Measurements from ENCODE around the gene OR52K2. TPM values are rescaled to one million over a fixed set of nuclear protein-coding genes. Genes with fewer than 3 reads are reported as not detected.
"Not testable (repeated sequence)": the region's sequence is repeated elsewhere in the genome, so short reads cannot be mapped to it uniquely, and the experiment has no call there.

The OR52K2 gene
- total RNA-seq, 1 donor from 2014 or later: not detected

- intact Hi-C loops (cut with micrococcal nuclease): no loop called here
Measured at GRCh38 chr11:4480577-4481239, 31.6 kb downstream of the OR52K2 start.

GRCh38 chr11:4481240-4481582 is 32.1 kb downstream of the OR52K2 start:
- intact Hi-C loops (cut with micrococcal nuclease): no loop called here

- intact Hi-C loops (cut with micrococcal nuclease): no loop called here
Measured at GRCh38 chr11:4482445-4482844, 33.4 kb downstream of the OR52K2 start, which contains the start of gene OR52K1. OR52K1 (plus strand) TSS chr11:4482646; CDS start chr11:4488901, 6,255 bp downstream.

GRCh38 chr11:4484310-4484709 is 35.2 kb downstream of the OR52K2 start:
- intact Hi-C loops (cut with micrococcal nuclease): no loop called here

GRCh38 chr11:4491405-4491804 is 42.3 kb downstream of the OR52K2 start:
- intact Hi-C loops (cut with micrococcal nuclease): not testable (repeated sequence)

GRCh38 chr11:4491878-4492606 is 42.9 kb downstream of the OR52K2 start:
- intact Hi-C loops (cut with micrococcal nuclease): no loop called here

- intact Hi-C loops (cut with micrococcal nuclease): loop anchor here (1.0 kb wide), 2 partner anchors 100 to 306 kb away; partner anchors contain the start of gene TRIM21
Measured at GRCh38 chr11:4493480-4493818, 44.4 kb downstream of the OR52K2 start.

GRCh38 chr11:4495487-4495886 is 46.4 kb downstream of the OR52K2 start:
- intact Hi-C loops (cut with micrococcal nuclease): no loop called here

- intact Hi-C loops (cut with micrococcal nuclease): no loop called here
Measured at GRCh38 chr11:4495986-4496385, 46.9 kb downstream of the OR52K2 start.

- intact Hi-C loops (cut with micrococcal nuclease): no loop called here
Measured at GRCh38 chr11:4496557-4497248, 47.6 kb downstream of the OR52K2 start.

Other genes with a start within 250 kb of the OR52K2 start
- not detected in 2 replicates for gene OR52B4, start 80.9 kb upstream of the OR52K2 start, total RNA-seq
- gene TRIM21, start 55.6 kb upstream of the OR52K2 start, total RNA-seq: 73.3 and 77.1 TPM in 2 replicates
- 0.05 TPM in 1 of 2 replicates, not detected in the other for gene OR52K1, start 33.4 kb downstream of the OR52K2 start, total RNA-seq
- gene OR52M1, start 95.9 kb downstream of the OR52K2 start, total RNA-seq: not detected in 2 replicates
- not detected in 2 replicates for gene OR52I2, start 132.4 kb downstream of the OR52K2 start, total RNA-seq
- 0.07 TPM in 1 of 2 replicates, not detected in the other for gene OR52I1, start 144.7 kb downstream of the OR52K2 start, total RNA-seq
- 11.0 and 11.8 TPM in 2 replicates for gene TRIM68, start 158.9 kb downstream of the OR52K2 start, total RNA-seq
- not detected in 2 replicates for gene OR51D1, start 188.2 kb downstream of the OR52K2 start, total RNA-seq
- gene OR51E1, start 194.7 kb downstream of the OR52K2 start, total RNA-seq: not detected in 2 replicates
- not detected in 2 replicates for gene OR51E2, start 248.6 kb downstream of the OR52K2 start, total RNA-seq